ENCODE results near the gene NUDT13. TPM values are rescaled to one million over a fixed set of nuclear protein-coding genes. Genes with fewer than 3 reads are reported as not detected.

Gene NUDT13
- total RNA-seq, 5 donors from 2014 or later (not counting 1 experiment from before 2014, with no cell fraction given), result 0.49 to 3.3 (median 2.2) TPM

DNA sequence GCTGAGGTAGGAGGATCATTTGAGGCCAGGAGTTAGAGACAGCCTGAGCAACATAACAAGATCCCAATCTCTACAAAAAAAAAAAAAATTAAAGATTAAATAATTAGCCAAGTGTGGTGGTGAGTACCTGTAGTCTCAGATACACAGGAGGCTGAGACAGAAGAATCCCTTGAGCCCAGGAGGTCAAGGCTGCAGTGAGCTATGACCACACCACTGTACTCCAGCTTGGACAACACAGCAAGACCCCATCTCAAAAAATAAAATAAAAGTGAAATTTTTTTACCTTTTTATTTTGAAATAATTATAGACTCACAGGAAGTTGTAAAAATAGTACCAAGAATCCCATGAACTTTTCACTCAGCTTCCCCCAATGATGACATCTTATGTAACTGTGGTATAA, 62.6 kb downstream of the NUDT13 start:
- Mint-ChIP-seq H3K9me3 (no peaks in the 10 kb centered on the region), H3K36me3 (peaks cover 18% of the 10 kb centered on the region), H3K27ac (no peak overlapping the region), H3K4me1 (peaks cover 6 to 10% (median 7%) of the 10 kb centered on the region in 3 donors), H3K4me3 (no peak overlapping the region), H3K27me3 (no peaks in the 10 kb centered on the region)
- ATAC-seq (replicated peaks in 1 of 4) (no peak), DNase-seq (no peak)
- ChIA-PET POLR2A (no interaction called here), CTCF (interaction anchor here in 1 of 2 donors (4.0 kb wide), 1 partner anchor 14 kb away, joined by 20 read pairs; no protein-coding TSS in a partner anchor)
- Histone ChIP-seq H3K27ac (ENCODE audit: low read length) (no peak overlapping the region), H3K36me3 (ENCODE audit: control insufficient read depth in 2 of 2, extremely low read depth in 1 of 2, insufficient read depth in 1 of 2, low read length in 1 of 2) (peaks cover 0 to 16% of the 10 kb centered on the region in 2 donors), H3K9me3 (no peaks in the 10 kb centered on the region), H3K4me1 (ENCODE audit: control insufficient read depth in 1 of 2, extremely low read depth in 1 of 2, insufficient read depth in 2 of 2, low read length in 2 of 2) (peaks cover 4 to 12% of the 10 kb centered on the region in 2 experiments), H3K27me3 (replicated peaks in 1 of 2; ENCODE audit: control insufficient read depth in 2 of 2, extremely low read depth in 1 of 2, insufficient read depth in 2 of 2, low read length in 1 of 2) (no peaks in the 10 kb centered on the region), H3K4me3 (ENCODE audit: control insufficient read depth in 1 of 2, extremely low read depth in 1 of 2, low read length in 1 of 2) (no peak overlapping the region)

DNA sequence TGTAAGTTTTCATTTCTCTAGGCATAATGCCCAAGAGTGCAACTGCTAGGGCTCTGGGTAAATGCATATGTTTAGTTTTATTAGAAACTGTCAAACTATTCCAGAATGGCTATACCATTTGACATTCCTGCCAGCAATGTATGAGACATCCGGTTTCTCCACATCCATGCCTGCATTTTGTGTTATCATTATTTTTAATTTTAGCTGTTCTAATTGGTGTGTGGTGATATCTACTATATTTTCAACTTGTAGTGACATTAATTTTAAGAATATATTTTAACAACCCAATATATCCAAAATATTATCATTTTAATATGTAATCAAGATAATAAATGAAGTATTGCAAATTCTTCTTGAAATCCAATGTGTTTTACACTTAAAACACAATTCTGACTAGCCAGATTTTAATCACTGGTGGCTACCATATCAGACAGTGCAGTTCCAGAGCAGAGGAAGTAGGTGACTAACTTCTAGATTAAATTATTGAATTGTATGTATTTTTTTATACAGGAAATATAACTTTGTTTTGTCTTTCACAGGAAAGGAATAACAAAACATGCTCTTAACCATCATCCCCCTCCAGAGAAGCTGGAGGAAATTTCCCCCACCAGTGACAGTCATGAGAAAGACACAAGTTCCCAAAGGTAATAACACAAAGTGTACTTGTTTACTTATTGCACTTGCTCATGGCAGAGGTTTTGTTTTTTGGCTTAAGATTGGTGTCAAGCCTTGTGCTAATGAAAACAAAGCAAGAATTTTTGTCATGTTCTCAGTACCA, 64.1 kb downstream of the NUDT13 start:
- H3K27me3 Mint-ChIP-seq, result no peaks in the 10 kb centered on the region
- Histone ChIP-seq H3K27me3 (replicated peaks in 1 of 2; ENCODE audit: control insufficient read depth in 2 of 2, extremely low read depth in 1 of 2, insufficient read depth in 2 of 2, low read length in 1 of 2) (no peaks in the 10 kb centered on the region), H3K9me3 (no peaks in the 10 kb centered on the region), H3K36me3 (ENCODE audit: control insufficient read depth in 2 of 2, extremely low read depth in 1 of 2, insufficient read depth in 1 of 2, low read length in 1 of 2) (peaks cover 0 to 19% of the 10 kb centered on the region in 2 donors), H3K4me3 (ENCODE audit: control insufficient read depth in 1 of 2, extremely low read depth in 1 of 2, low read length in 1 of 2) (no peak overlapping the region), H3K4me1 (ENCODE audit: control insufficient read depth in 1 of 2, extremely low read depth in 1 of 2, insufficient read depth in 2 of 2, low read length in 2 of 2) (peaks cover 0 to under 1% of the 10 kb centered on the region in 2 experiments), H3K27ac (ENCODE audit: low read length) (no peak overlapping the region)
- no peaks in the 10 kb centered on the region for H3K9me3 Mint-ChIP-seq
- peaks cover 0 to 4% (median 0%) of the 10 kb centered on the region in 3 donors for H3K4me1 Mint-ChIP-seq
- ATAC-seq (replicated peaks in 1 of 4) (no peak), DNase-seq (no peak)
- H3K27ac Mint-ChIP-seq, result no peak overlapping the region
- no peak overlapping the region for H3K4me3 Mint-ChIP-seq
- POLR2A ChIA-PET, result no interaction called here
- peaks cover 19% of the 10 kb centered on the region for H3K36me3 Mint-ChIP-seq
- WGBS (ENCODE audit: insufficient coverage), result no CpG with 5 or more reads among the region's 1 CpG
- CTCF ChIA-PET, result no interaction called here

Other genes starting within 250 kb of the NUDT13 start
- gene OIT3, start 216.7 kb upstream of the NUDT13 start, total RNA-seq, result not detected
- not detected for gene PLA2G12B, start 155.6 kb upstream of the NUDT13 start, total RNA-seq
- gene P4HA1, start 13.6 kb upstream of the NUDT13 start, total RNA-seq, result 10 to 100 TPM; 11.3 to 15.4 (median 13.0) TPM
- gene ECD, start 57.6 kb downstream of the NUDT13 start, total RNA-seq, result 10 to 100 TPM; 26.3 to 46.8 (median 31.2) TPM
- 10 to 100 TPM; 14.0 to 16.6 (median 15.8) TPM for gene FAM149B1, start 57.7 kb downstream of the NUDT13 start, total RNA-seq
- 10 to 100 TPM; 17.1 to 26.2 (median 23.1) TPM for gene DNAJC9, start 136.8 kb downstream of the NUDT13 start, total RNA-seq
- 10 to 100 TPM; 33.3 to 56.5 (median 55.2) TPM for gene MRPS16, start 142.2 kb downstream of the NUDT13 start, total RNA-seq
- gene CFAP70, start 248.4 kb downstream of the NUDT13 start, total RNA-seq, result 1 to 10 TPM; 1.9 to 4.0 (median 3.2) TPM

All from T-cell (primary cell).